Measurements from ENCODE around the gene OR2M7. TPM values are rescaled to one million over a fixed set of nuclear protein-coding genes. Genes with fewer than 3 reads are reported as not detected.
"Not testable (repeated sequence)": the region's sequence is repeated elsewhere in the genome, so short reads cannot be mapped to it uniquely, and the experiment has no call there.

The OR2M7 gene
- total RNA-seq, 1 donor from 2014 or later, result not detected

GRCh38 chr1:248306103-248306502 is 18.3 kb downstream of the OR2M7 start:
- H3K36me3 Mint-ChIP-seq (ENCODE audit: unreplicated experiment), result no peaks in the 10 kb centered on the region
- H3K9me3 Mint-ChIP-seq (ENCODE audit: unreplicated experiment), result peaks cover 10% of the 10 kb centered on the region
- no peak overlapping the region for H3K4me3 Mint-ChIP-seq (ENCODE audit: unreplicated experiment)

GRCh38 chr1:248305672-248306071 is 18.7 kb downstream of the OR2M7 start:
- not testable (repeated sequence) for H3K27me3 Mint-ChIP-seq (ENCODE audit: unreplicated experiment); H3K9me3 Mint-ChIP-seq (ENCODE audit: unreplicated experiment); H3K4me1 Mint-ChIP-seq (ENCODE audit: low read depth, unreplicated experiment); DNase-seq; H3K36me3 Mint-ChIP-seq (ENCODE audit: unreplicated experiment); H3K4me3 Mint-ChIP-seq (ENCODE audit: unreplicated experiment); H3K27ac Mint-ChIP-seq (ENCODE audit: unreplicated experiment)

More at GRCh38 chr1:248306103-248306502, 18.3 kb downstream of the OR2M7 start:
- peaks cover 4% of the 10 kb centered on the region for H3K27me3 Mint-ChIP-seq (ENCODE audit: unreplicated experiment)
- no peaks in the 10 kb centered on the region for H3K4me1 Mint-ChIP-seq (ENCODE audit: low read depth, unreplicated experiment)
- no peak for DNase-seq
- no peak overlapping the region for H3K27ac Mint-ChIP-seq (ENCODE audit: unreplicated experiment)
- no peak for TF ChIP-seq CTCF (IDR thresholded peaks at IDR 0.05; ENCODE audit: partially characterized antibody, unreplicated experiment)

GRCh38 chr1:248303324-248303723 is 21.0 kb downstream of the OR2M7 start, which contains the start of gene OR2T12:
OR2T12 (minus strand) TSS chr1:248303424; CDS start chr1:248295578, 7,846 bp downstream.
- no peak for DNase-seq
- H3K4me3 Mint-ChIP-seq (ENCODE audit: unreplicated experiment), result no peak within 1 kb of the TSS
- no peaks in the 10 kb centered on the region for H3K4me1 Mint-ChIP-seq (ENCODE audit: low read depth, unreplicated experiment)
- peaks cover 5% of the 10 kb centered on the region for H3K9me3 Mint-ChIP-seq (ENCODE audit: unreplicated experiment)
- no peaks in the 10 kb centered on the region for H3K36me3 Mint-ChIP-seq (ENCODE audit: unreplicated experiment)
- H3K27me3 Mint-ChIP-seq (ENCODE audit: unreplicated experiment), result peaks cover 4% of the 10 kb centered on the region
- TF ChIP-seq CTCF (IDR thresholded peaks at IDR 0.05; ENCODE audit: partially characterized antibody, unreplicated experiment), result no peak
- H3K27ac Mint-ChIP-seq (ENCODE audit: unreplicated experiment), result no peak within 1 kb of the TSS

- H3K4me3 Mint-ChIP-seq (ENCODE audit: unreplicated experiment), result no peak overlapping the region
- no peak overlapping the region for H3K27ac Mint-ChIP-seq (ENCODE audit: unreplicated experiment)
- H3K9me3 Mint-ChIP-seq (ENCODE audit: unreplicated experiment), result peaks cover 6% of the 10 kb centered on the region
- no peaks in the 10 kb centered on the region for H3K4me1 Mint-ChIP-seq (ENCODE audit: low read depth, unreplicated experiment)
- no peak for DNase-seq
- H3K36me3 Mint-ChIP-seq (ENCODE audit: unreplicated experiment), result no peaks in the 10 kb centered on the region
- no peaks in the 10 kb centered on the region for H3K27me3 Mint-ChIP-seq (ENCODE audit: unreplicated experiment)
- TF ChIP-seq CTCF (IDR thresholded peaks at IDR 0.05; ENCODE audit: partially characterized antibody, unreplicated experiment), result no peak
These were observed 36.0 kb downstream of the OR2M7 start for GRCh38 chr1:248288391-248288790.

- Mint-ChIP-seq H3K36me3 (ENCODE audit: unreplicated experiment) (no peaks in the 10 kb centered on the region), H3K9me3 (ENCODE audit: unreplicated experiment) (peaks cover 7% of the 10 kb centered on the region)
These were observed 46.5 kb downstream of the OR2M7 start, which contains the start of gene OR2T33 for GRCh38 chr1:248277876-248278275. OR2T33 (minus strand) TSS chr1:248277976; CDS start chr1:248273814, 4,162 bp downstream.

More at GRCh38 chr1:248277876-248278275, 46.5 kb downstream of the OR2M7 start, which contains the start of gene OR2T33:
- Mint-ChIP-seq H3K27me3 (ENCODE audit: unreplicated experiment) (no peaks in the 10 kb centered on the region), H3K4me3 (ENCODE audit: unreplicated experiment) (no peak within 1 kb of the TSS), H3K27ac (ENCODE audit: unreplicated experiment) (no peak within 1 kb of the TSS), H3K4me1 (ENCODE audit: low read depth, unreplicated experiment) (no peaks in the 10 kb centered on the region)
- TF ChIP-seq CTCF (IDR thresholded peaks at IDR 0.05; ENCODE audit: partially characterized antibody, unreplicated experiment), result no peak
- DNase-seq, result no peak

Other genes with a start within 250 kb of the OR2M7 start
- gene OR2L13, start 229.4 kb downstream of the OR2M7 start, total RNA-seq (ENCODE audit: unreplicated experiment), result not detected
- not detected for gene OR2M5, start 179.4 kb downstream of the OR2M7 start, total RNA-seq (ENCODE audit: unreplicated experiment)
- gene OR2M2, start 149.7 kb downstream of the OR2M7 start, total RNA-seq (ENCODE audit: unreplicated experiment), result not detected
- gene OR2M3, start 127.3 kb downstream of the OR2M7 start, total RNA-seq (ENCODE audit: unreplicated experiment), result not detected
- not detected for gene OR2M4, start 93.2 kb downstream of the OR2M7 start, total RNA-seq (ENCODE audit: unreplicated experiment)
- not detected for gene OR2T33, start 46.6 kb downstream of the OR2M7 start, total RNA-seq (ENCODE audit: unreplicated experiment)
- gene OR2T12, start 21.1 kb downstream of the OR2M7 start, total RNA-seq (ENCODE audit: unreplicated experiment), result not detected
- gene OR14C36, start 24.2 kb upstream of the OR2M7 start, total RNA-seq (ENCODE audit: unreplicated experiment), result not detected
- gene OR2T4, start 37.1 kb upstream of the OR2M7 start, total RNA-seq (ENCODE audit: unreplicated experiment), result not detected
- not detected for gene OR2T6, start 51.2 kb upstream of the OR2M7 start, total RNA-seq (ENCODE audit: unreplicated experiment)
- gene OR2T1, start 78.5 kb upstream of the OR2M7 start, total RNA-seq (ENCODE audit: unreplicated experiment), result not detected
- not detected for gene OR2T2, start 121.1 kb upstream of the OR2M7 start, total RNA-seq (ENCODE audit: unreplicated experiment)
- gene OR2T3, start 148.8 kb upstream of the OR2M7 start, total RNA-seq (ENCODE audit: unreplicated experiment), result not detected
- not detected for gene OR2T5, start 164.0 kb upstream of the OR2M7 start, total RNA-seq (ENCODE audit: unreplicated experiment)
- gene OR2G6, start 183.5 kb upstream of the OR2M7 start, total RNA-seq (ENCODE audit: unreplicated experiment), result not detected
- gene OR2T29, start 238.2 kb upstream of the OR2M7 start, total RNA-seq (ENCODE audit: unreplicated experiment), result not detected